HCT116 (cell line): ENCODE data around the gene HPRT1. TPM values are rescaled to one million over a fixed set of nuclear protein-coding genes. Genes with fewer than 3 reads are reported as not detected.

Experiments used
- ATAC-seq: fragments of 200-7000 bp; cut with Tn5 transposase; 2 replicates; pipeline ENCODE4 v1.9.1; 2020; ENCODE audit warnings: mild to moderate bottlenecking, moderate library complexity
- BruUV-seq: library from RNA; stranded (reverse); fragments of 400-500 nt; replicated peaks from 2 replicates; lab custom pipeline; 2021; lab: Mats Ljungman, UMichigan
- CTCF ChIA-PET: fragments of 300-600 bp; sonication (Branson Sonifier 250); formaldehyde crosslinking; loops from one replicate; lab custom pipeline; 2021; ENCODE audit warnings: antibody characterized with exemption; lab: Charles Lee
- POLR2A ChIA-PET: fragments of 300-600, 350-600 bp; sonication (Branson Sonifier 250); formaldehyde crosslinking; loops from one replicate; lab custom pipeline; 2021; ENCODE audit warnings: antibody characterized with exemption; lab: Charles Lee
- RAD21 ChIA-PET, 2 experiments: fragments of 300-600 bp; sonication (Branson Sonifier 250); formaldehyde crosslinking; loops; one replicate each; lab custom pipeline; 2023; ENCODE audit warnings: low total read pairs in 2 of 2; ENCODE audit not compliant: uncharacterized antibody in 2 of 2, unreplicated experiment in 2 of 2, low non-redundant PET in 1 of 2; lab: Charles Lee
- DNase-seq: peaks from one replicate; pipeline ENCODE4 v3.0.0-alpha.2; 2010; ENCODE audit warnings: low read depth, low spot score
- H2AFZ ChIP-seq: fragments of 200-600 bp; shearing (Covaris generic), sonication (generic); 2 replicates; pipeline ENCODE4 v1.6.1; 2017; ENCODE audit warnings: low read depth, mixed run types, mixed read lengths, antibody characterized with exemption, low read length; ENCODE audit not compliant: poor library complexity, severe bottlenecking
- H3K27ac ChIP-seq: 2 replicates; pipeline ENCODE4 v1.5.1; 2012; ENCODE audit warnings: low read depth, low read length
- H3K27me3 ChIP-seq: fragments of 200-600 bp; sonication (generic); 2 replicates; pipeline ENCODE4 v1.6.1; 2016; ENCODE audit warnings: mixed run types, low read length, mixed read lengths; ENCODE audit not compliant: insufficient read depth
- H3K36me3 ChIP-seq, 2 experiments: fragments of 200-500 bp in 1 of 2; fragments of 200-600 bp in 1 of 2; sonication (Bioruptor generic) in 1 of 2; sonication (generic) in 1 of 2; 2 replicates each; pipeline versions ENCODE4 v1.5.1 to v1.6.1; 2014 to 2016; ENCODE audit warnings: low read length in 2 of 2, inconsistent platforms in 1 of 2, mixed read lengths in 1 of 2, mixed run types in 1 of 2; ENCODE audit not compliant: insufficient read depth in 2 of 2, control insufficient read depth in 1 of 2
- H3K4me1 ChIP-seq, 2 experiments: fragments of 200-600 bp in 1 of 2; sonication (generic) in 1 of 2; 2 replicates each; pipeline versions ENCODE4 v1.5.1 to v1.6.1; 2012 to 2017; ENCODE audit warnings: low read length in 2 of 2, inconsistent platforms in 1 of 2, mild to moderate bottlenecking in 1 of 2, mixed read lengths in 1 of 2, mixed run types in 1 of 2, moderate library complexity in 1 of 2; ENCODE audit not compliant: insufficient read depth in 2 of 2, control insufficient read depth in 1 of 2
- H3K4me2 ChIP-seq: fragments of 200-600 bp; sonication (generic); 2 replicates; pipeline ENCODE4 v1.6.1; 2017; ENCODE audit warnings: mixed run types, low read length, mixed read lengths
- H3K4me3 ChIP-seq, 2 experiments: fragments of 200-600 bp in 1 of 2; sonication (generic) in 1 of 2; replicated peaks in 1 of 2; 2 replicates each; pipeline ENCODE4 v1.5.1; 2011 to 2016; ENCODE audit warnings: low read length in 2 of 2, control low read depth in 1 of 2, low read depth in 1 of 2, mild to moderate bottlenecking in 1 of 2, mixed read lengths in 1 of 2, mixed run types in 1 of 2
- H3K79me2 ChIP-seq: fragments of 200-600 bp; sonication (generic); 2 replicates; pipeline ENCODE4 v1.6.1; 2017; ENCODE audit warnings: mild to moderate bottlenecking, mixed run types, low read length, moderate library complexity, mixed read lengths; ENCODE audit not compliant: insufficient read depth
- H3K9ac ChIP-seq: fragments of 200-600 bp; sonication (generic); 2 replicates; pipeline ENCODE4 v1.6.1; 2016; ENCODE audit warnings: low read length, mixed read lengths
- H3K9me2 ChIP-seq: fragments of 200-600 bp; sonication (generic), shearing (Covaris generic); 2 replicates; pipeline ENCODE4 v1.6.1; 2017; ENCODE audit warnings: mixed run types, mild to moderate bottlenecking, moderate library complexity; ENCODE audit not compliant: insufficient read depth
- H3K9me3 ChIP-seq, 2 experiments: fragments of 200-500 bp in 1 of 2; fragments of 200-600 bp in 1 of 2; sonication (Bioruptor generic) in 1 of 2; sonication (generic) in 1 of 2; 2 replicates each; pipeline ENCODE4 v1.6.1; 2014 to 2017; ENCODE audit warnings: low read length in 2 of 2, mixed read lengths in 2 of 2, inconsistent platforms in 1 of 2, low read depth in 1 of 2, mild to moderate bottlenecking in 1 of 2, mixed run types in 1 of 2, moderate library complexity in 1 of 2; ENCODE audit not compliant: control insufficient read depth in 1 of 2, insufficient read depth in 1 of 2
- H4K20me1 ChIP-seq: fragments of 200-600 bp; sonication (generic), shearing (Covaris generic); 2 replicates; pipeline ENCODE4 v1.6.1; 2017; ENCODE audit warnings: mixed run types, mild to moderate bottlenecking, moderate library complexity; ENCODE audit not compliant: insufficient read depth
- CBX3 ChIP-seq: IDR thresholded peaks from 2 replicates; pipeline ENCODE4 v1.6.1; 2012; ENCODE audit warnings: low read depth
- EGR1 ChIP-seq: IDR thresholded peaks from 2 replicates; pipeline ENCODE4 v1.6.1; 2012; ENCODE audit warnings: low read depth
- ELF1 ChIP-seq: IDR thresholded peaks from 2 replicates; pipeline ENCODE4 v1.6.1; 2012; ENCODE audit warnings: low read depth, borderline replicate concordance
- EZH2 ChIP-seq: fragments of 200-600 bp; sonication (generic); IDR thresholded peaks from 2 replicates; pipeline ENCODE4 v1.6.1; 2017; ENCODE audit warnings: antibody characterized with exemption, mixed run types
- EZH2phosphoT487 ChIP-seq: fragments of 200-600 bp; IDR thresholded peaks from 2 replicates; pipeline ENCODE4 v1.6.1; 2018; ENCODE audit warnings: antibody characterized with exemption, borderline replicate concordance
- FOSL1 ChIP-seq: IDR thresholded peaks from 2 replicates; pipeline ENCODE4 v1.6.1; 2012; ENCODE audit warnings: low read depth
- POLR2A ChIP-seq: IDR thresholded peaks from 2 replicates; pipeline ENCODE4 v1.7.0; 2011; ENCODE audit warnings: borderline replicate concordance; ENCODE audit not compliant: insufficient read depth, insufficient read length; ENCODE audit errors: extremely low read depth
- POLR2AphosphoS5 ChIP-seq: IDR thresholded peaks from 2 replicates; pipeline ENCODE4 v1.6.1; 2011; ENCODE audit warnings: mild to moderate bottlenecking, low read depth, low read length, moderate library complexity
- SIN3A ChIP-seq: IDR thresholded peaks from 2 replicates; pipeline ENCODE4 v1.6.1; 2012; ENCODE audit warnings: low read depth
- SRF ChIP-seq: IDR thresholded peaks from 2 replicates; pipeline ENCODE4 v1.6.1; 2012; ENCODE audit warnings: low read depth
- TCF7L2 ChIP-seq: IDR thresholded peaks from 2 replicates; pipeline ENCODE4 v1.7.0; 2011; ENCODE audit warnings: borderline replicate concordance, inconsistent platforms; ENCODE audit not compliant: insufficient read depth, insufficient read length; ENCODE audit errors: extremely low read depth
- YY1 ChIP-seq: IDR thresholded peaks from 2 replicates; pipeline ENCODE4 v1.6.1; 2011; ENCODE audit warnings: low read length, low read depth, moderate library complexity, mild to moderate bottlenecking; ENCODE audit not compliant: insufficient replicate concordance; ENCODE audit errors: extremely low read depth
- ZNF274 ChIP-seq: fragments of 200-500 bp; sonication (Bioruptor generic); IDR thresholded peaks from 2 replicates; pipeline ENCODE4 v1.6.1; 2014; ENCODE audit warnings: mild to moderate bottlenecking, low read depth, low read length, inconsistent platforms
- intact Hi-C: fragments of 100-400 bp; cut with micrococcal nuclease; formaldehyde crosslinking; loops from 2 replicates; pipeline ENCODE4 v1.10.0; 2022
- total RNA-seq: library from RNA; stranded (reverse); gene quantifications from one replicate; pipeline ENCODE4 v1.2.1, GENCODE V29; 2021; ENCODE audit not compliant: unreplicated experiment
- TF ChIP-seq, protein P1 (sequence below): IDR thresholded peaks from 2 replicates; pipeline ENCODE4 v1.6.1; 2011; ENCODE audit warnings: mild to moderate bottlenecking, low read length, moderate library complexity; ENCODE audit not compliant: insufficient replicate concordance; ENCODE audit errors: extremely low read depth
- TF ChIP-seq, protein P2 (sequence below), 3 experiments: fragments of 200-600 bp in 1 of 3; sonication (generic) in 1 of 3; IDR thresholded peaks in 2 of 3; conservative IDR thresholded peaks in 1 of 3; 2 replicates each; pipeline ENCODE4 v1.5.1; 2012 to 2017; ENCODE audit warnings: low read depth in 2 of 3, low read length in 2 of 3, antibody characterized with exemption in 1 of 3, borderline replicate concordance in 1 of 3, control low read depth in 1 of 3, mild to moderate bottlenecking in 1 of 3, mixed read lengths in 1 of 3, mixed run types in 1 of 3, moderate library complexity in 1 of 3; ENCODE audit not compliant: insufficient read depth in 1 of 3
- TF ChIP-seq, protein P3 (sequence below): IDR thresholded peaks from 2 replicates; pipeline ENCODE4 v1.6.1; 2012

Gene HPRT1
- total RNA-seq, 1 experiment from 2014 or later, result 57.8 TPM

- TF ChIP-seq, protein P1, sequence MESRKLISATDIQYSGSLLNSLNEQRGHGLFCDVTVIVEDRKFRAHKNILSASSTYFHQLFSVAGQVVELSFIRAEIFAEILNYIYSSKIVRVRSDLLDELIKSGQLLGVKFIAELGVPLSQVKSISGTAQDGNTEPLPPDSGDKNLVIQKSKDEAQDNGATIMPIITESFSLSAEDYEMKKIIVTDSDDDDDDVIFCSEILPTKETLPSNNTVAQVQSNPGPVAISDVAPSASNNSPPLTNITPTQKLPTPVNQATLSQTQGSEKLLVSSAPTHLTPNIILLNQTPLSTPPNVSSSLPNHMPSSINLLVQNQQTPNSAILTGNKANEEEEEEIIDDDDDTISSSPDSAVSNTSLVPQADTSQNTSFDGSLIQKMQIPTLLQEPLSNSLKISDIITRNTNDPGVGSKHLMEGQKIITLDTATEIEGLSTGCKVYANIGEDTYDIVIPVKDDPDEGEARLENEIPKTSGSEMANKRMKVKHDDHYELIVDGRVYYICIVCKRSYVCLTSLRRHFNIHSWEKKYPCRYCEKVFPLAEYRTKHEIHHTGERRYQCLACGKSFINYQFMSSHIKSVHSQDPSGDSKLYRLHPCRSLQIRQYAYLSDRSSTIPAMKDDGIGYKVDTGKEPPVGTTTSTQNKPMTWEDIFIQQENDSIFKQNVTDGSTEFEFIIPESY, result no peak
- TF ChIP-seq, protein P2, sequence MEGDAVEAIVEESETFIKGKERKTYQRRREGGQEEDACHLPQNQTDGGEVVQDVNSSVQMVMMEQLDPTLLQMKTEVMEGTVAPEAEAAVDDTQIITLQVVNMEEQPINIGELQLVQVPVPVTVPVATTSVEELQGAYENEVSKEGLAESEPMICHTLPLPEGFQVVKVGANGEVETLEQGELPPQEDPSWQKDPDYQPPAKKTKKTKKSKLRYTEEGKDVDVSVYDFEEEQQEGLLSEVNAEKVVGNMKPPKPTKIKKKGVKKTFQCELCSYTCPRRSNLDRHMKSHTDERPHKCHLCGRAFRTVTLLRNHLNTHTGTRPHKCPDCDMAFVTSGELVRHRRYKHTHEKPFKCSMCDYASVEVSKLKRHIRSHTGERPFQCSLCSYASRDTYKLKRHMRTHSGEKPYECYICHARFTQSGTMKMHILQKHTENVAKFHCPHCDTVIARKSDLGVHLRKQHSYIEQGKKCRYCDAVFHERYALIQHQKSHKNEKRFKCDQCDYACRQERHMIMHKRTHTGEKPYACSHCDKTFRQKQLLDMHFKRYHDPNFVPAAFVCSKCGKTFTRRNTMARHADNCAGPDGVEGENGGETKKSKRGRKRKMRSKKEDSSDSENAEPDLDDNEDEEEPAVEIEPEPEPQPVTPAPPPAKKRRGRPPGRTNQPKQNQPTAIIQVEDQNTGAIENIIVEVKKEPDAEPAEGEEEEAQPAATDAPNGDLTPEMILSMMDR (IDR thresholded peaks at IDR 0.05 in 2 of 3, conservative IDR thresholded peaks at IDR 0.05 in 1 of 3; ENCODE audit: borderline replicate concordance in 1 of 3, insufficient read depth in 1 of 3, low read depth in 2 of 3, low read length in 2 of 3), result no peak
- no peak for TF ChIP-seq SRF
Observed at GRCh38 chrX:134435894-134436293, 24.1 kb upstream of the HPRT1 start (continued).

DNA sequence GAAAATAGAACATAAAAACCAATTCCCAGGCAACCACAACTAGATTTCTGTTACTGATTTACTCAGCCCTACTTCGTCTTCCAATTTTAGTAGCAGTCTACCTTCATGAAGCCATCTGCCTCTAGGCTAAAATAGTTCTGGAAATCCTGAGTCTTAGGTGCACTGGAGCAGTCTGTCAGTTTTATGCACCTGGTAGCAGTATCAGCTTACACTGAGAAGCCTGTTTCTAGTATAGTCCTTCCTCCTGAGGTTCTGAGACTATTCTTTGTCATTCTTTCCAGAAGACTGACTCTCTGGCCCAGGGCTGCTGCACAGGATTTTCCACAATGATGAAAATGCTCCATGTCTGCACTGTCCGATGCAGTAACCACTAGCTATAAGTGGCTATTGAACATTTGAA is 16.9 kb upstream of the HPRT1 start:
- no peaks in the 10 kb centered on the region for H3K36me3 ChIP-seq
- ChIA-PET CTCF (no interaction called here), RAD21 (no interaction called here), POLR2A (no interaction called here)
- no peaks in the 10 kb centered on the region for H3K9me3 ChIP-seq
- no peak overlapping the region for H3K4me3 ChIP-seq
- no peak for TF ChIP-seq SRF
- TF ChIP-seq, protein P3, sequence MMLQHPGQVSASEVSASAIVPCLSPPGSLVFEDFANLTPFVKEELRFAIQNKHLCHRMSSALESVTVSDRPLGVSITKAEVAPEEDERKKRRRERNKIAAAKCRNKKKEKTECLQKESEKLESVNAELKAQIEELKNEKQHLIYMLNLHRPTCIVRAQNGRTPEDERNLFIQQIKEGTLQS, result no peak
- TF ChIP-seq, protein P1, result no peak
- TF ChIP-seq, protein P2 (IDR thresholded peaks at IDR 0.05 in 2 of 3, conservative IDR thresholded peaks at IDR 0.05 in 1 of 3; ENCODE audit: borderline replicate concordance in 1 of 3, insufficient read depth in 1 of 3, low read depth in 2 of 3, low read length in 2 of 3), result no peak
- no peak for TF ChIP-seq POLR2AphosphoS5
- TF ChIP-seq CBX3, result no peak
- no peak for TF ChIP-seq ZNF274
- TF ChIP-seq FOSL1, result no peak
- no peak for TF ChIP-seq YY1
- TF ChIP-seq EGR1, result no peak
- TF ChIP-seq POLR2A, result no peak
- no peak for TF ChIP-seq ELF1
- TF ChIP-seq TCF7L2, result no peak
- TF ChIP-seq SIN3A, result no peak
- no peak for TF ChIP-seq EZH2phosphoT487
- no peak for TF ChIP-seq EZH2
- H3K9ac ChIP-seq, result no peak overlapping the region
- no peak overlapping the region for H2AFZ ChIP-seq
- DNase-seq (no peak), ATAC-seq (no peak)
- intact Hi-C loops, result no loop called here
- H3K4me2 ChIP-seq, result no peak overlapping the region
- no peak overlapping the region for H3K27ac ChIP-seq
- no peaks in the 10 kb centered on the region for H3K4me1 ChIP-seq
- H3K27me3 ChIP-seq, result no peaks in the 10 kb centered on the region
- BruUV-seq, result no TSS peak
- no peaks in the 10 kb centered on the region for H3K9me2 ChIP-seq
- H3K79me2 ChIP-seq, result no peaks in the 10 kb centered on the region
- H4K20me1 ChIP-seq, result no peaks in the 10 kb centered on the region
